WERI-Rb-1 (cell line): Measurements from ENCODE around the gene TGFBR3.
A peak's percentile ranks its signal among the peaks of the same experiment; 100 is the strongest.

Source experiments
- DNase-seq: peaks from one replicate; pipeline ENCODE4 v3.0.0-alpha.2; 2020
- H3K27ac ChIP-seq: fragments of 250-450 bp; sonication (Bioruptor Pico); 2 replicates; pipeline ENCODE4 v1.5.1; 2020; ENCODE audit warnings: mild to moderate bottlenecking, moderate library complexity
- H3K27me3 ChIP-seq: fragments of 250-450 bp; sonication (Bioruptor Pico); 2 replicates; pipeline ENCODE4 v1.5.1; 2021; ENCODE audit warnings: mild to moderate bottlenecking, low read depth, moderate library complexity; ENCODE audit not compliant: insufficient read depth, severe bottlenecking
- H3K36me3 ChIP-seq: fragments of 250-450 bp; sonication (Bioruptor Pico); 2 replicates; pipeline ENCODE4 v1.5.1; 2020; ENCODE audit warnings: mild to moderate bottlenecking, moderate library complexity
- H3K4me3 ChIP-seq: 2 replicates; pipeline ENCODE4 v1.5.1; 2011; ENCODE audit warnings: low read depth, mild to moderate bottlenecking, control low read depth, low read length
- H3K9me3 ChIP-seq: fragments of 250-450 bp; sonication (Bioruptor Pico); 2 replicates; pipeline ENCODE4 v1.5.1; 2021; ENCODE audit warnings: mild to moderate bottlenecking, moderate library complexity; ENCODE audit not compliant: severe bottlenecking
- TF ChIP-seq, protein P1 (sequence below): IDR thresholded peaks from 2 replicates; pipeline ENCODE4 v1.5.1; 2011; ENCODE audit warnings: low read depth, mild to moderate bottlenecking, control low read depth, inconsistent platforms, low read length

TGFBR3 gene

GRCh38 chr1:91889717-91890459, 3.9 kb upstream of the TGFBR3 start:
- no peaks in the 10 kb centered on the region for H3K36me3 ChIP-seq
- H3K4me3 ChIP-seq, result no peak overlapping the region
- DNase-seq, result no peak
- TF ChIP-seq, protein P1, sequence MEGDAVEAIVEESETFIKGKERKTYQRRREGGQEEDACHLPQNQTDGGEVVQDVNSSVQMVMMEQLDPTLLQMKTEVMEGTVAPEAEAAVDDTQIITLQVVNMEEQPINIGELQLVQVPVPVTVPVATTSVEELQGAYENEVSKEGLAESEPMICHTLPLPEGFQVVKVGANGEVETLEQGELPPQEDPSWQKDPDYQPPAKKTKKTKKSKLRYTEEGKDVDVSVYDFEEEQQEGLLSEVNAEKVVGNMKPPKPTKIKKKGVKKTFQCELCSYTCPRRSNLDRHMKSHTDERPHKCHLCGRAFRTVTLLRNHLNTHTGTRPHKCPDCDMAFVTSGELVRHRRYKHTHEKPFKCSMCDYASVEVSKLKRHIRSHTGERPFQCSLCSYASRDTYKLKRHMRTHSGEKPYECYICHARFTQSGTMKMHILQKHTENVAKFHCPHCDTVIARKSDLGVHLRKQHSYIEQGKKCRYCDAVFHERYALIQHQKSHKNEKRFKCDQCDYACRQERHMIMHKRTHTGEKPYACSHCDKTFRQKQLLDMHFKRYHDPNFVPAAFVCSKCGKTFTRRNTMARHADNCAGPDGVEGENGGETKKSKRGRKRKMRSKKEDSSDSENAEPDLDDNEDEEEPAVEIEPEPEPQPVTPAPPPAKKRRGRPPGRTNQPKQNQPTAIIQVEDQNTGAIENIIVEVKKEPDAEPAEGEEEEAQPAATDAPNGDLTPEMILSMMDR, result no peak
- H3K27me3 ChIP-seq, result no peaks in the 10 kb centered on the region
- no peaks in the 10 kb centered on the region for H3K9me3 ChIP-seq
- H3K27ac ChIP-seq, result no peak overlapping the region

- peak overlapping the region; percentile 68 for H3K4me3 ChIP-seq
- no peaks in the 10 kb centered on the region for H3K9me3 ChIP-seq
- H3K27me3 ChIP-seq, result no peaks in the 10 kb centered on the region
- no peaks in the 10 kb centered on the region for H3K36me3 ChIP-seq
- H3K27ac ChIP-seq, result peak overlapping the region; percentile 59
- peak; percentile 11 for DNase-seq
- TF ChIP-seq, protein P1, result no peak
Observed at GRCh38 chr1:91885213-91885715, 687 bp downstream of the TGFBR3 start.

DNA sequence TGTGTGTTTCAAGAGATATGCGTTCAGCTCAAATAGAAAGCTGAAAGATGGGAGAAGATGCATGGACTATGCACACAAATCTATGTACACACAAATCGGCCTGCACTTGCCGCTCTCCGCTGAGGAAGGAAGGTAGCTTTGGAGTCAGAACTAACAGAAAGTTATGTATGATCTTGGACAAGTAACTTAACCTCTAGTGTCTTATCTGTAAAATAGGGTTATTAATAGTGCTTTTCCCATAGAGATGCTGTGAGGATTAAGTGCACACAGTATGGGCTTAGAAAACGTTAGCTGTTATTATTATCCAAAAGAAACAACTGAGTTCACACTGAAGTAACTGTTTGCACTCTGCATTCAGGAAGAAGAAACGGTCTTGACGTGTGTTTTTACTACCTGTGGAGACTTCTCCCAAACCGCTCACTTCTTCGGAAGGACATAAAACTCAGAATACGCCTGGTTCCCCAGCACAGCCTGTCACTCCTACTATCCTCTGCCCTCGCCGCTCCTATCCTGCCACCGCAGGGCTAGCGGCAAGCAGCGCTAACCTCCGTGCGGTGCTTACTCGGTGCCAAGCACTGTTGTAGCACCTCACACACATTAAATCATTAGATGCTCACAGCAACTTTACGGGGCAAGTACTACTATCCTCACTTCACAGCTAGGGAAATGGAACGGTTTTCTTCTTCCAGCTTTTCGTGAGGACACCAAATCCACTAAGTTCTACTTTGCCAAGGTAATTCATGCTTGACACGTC, 1.3 kb downstream of the TGFBR3 start:
- Histone ChIP-seq H3K9me3 (no peaks in the 10 kb centered on the region), H3K27ac (no peak overlapping the region), H3K4me3 (peak overlapping the region; percentile 68), H3K27me3 (no peaks in the 10 kb centered on the region), H3K36me3 (no peaks in the 10 kb centered on the region)
- peak; percentile 19 for DNase-seq
- TF ChIP-seq, protein P1, result no peak

DNA sequence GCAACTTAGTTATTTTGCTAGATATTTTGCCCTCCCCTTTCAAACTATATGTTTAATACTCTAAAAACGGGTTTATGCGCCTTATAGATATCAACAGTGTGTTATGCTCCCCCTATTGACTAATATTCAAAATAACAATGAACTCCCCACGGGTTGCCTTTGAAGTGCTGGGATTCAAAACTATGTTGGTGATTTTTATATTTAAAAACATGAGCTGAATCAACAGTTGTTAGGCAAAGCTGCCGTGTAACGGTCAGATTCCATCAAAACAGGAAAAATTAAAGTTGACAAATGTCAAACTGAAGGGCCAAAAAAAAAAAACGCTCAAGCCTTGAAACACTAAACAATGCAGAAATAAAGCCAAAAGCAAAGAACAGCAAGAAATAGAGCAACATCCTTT, 2.5 kb downstream of the TGFBR3 start:
- Histone ChIP-seq H3K27ac (no peak overlapping the region), H3K9me3 (no peaks in the 10 kb centered on the region), H3K4me3 (no peak overlapping the region), H3K36me3 (no peaks in the 10 kb centered on the region), H3K27me3 (no peaks in the 10 kb centered on the region)
- DNase-seq, result no peak
- TF ChIP-seq, protein P1, result no peak

DNA sequence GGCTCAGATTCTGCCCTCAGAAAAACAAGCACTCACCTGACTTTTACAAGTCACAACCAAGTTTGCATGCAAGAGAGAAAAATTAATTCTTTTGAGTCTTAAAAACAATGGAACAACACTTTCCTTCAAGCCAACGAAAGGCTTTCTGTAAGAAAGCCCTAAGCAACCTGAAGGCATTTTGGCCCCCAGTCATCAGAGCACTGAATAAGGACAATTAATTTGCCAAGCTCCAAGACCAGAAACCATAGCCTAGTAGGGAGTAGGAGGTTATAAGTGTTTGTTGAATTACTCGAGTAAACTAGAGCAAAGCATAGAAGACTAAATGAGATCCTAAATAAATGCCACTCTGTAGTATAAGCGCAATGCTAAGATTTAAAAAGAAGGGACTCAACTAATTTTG, 4.7 kb downstream of the TGFBR3 start:
- TF ChIP-seq, protein P1, result no peak

More for the DNA sequence above, 4.7 kb downstream of the TGFBR3 start:
- DNase-seq, result no peak
- Histone ChIP-seq H3K27me3 (no peaks in the 10 kb centered on the region), H3K9me3 (no peaks in the 10 kb centered on the region), H3K27ac (no peak overlapping the region), H3K4me3 (no peak overlapping the region), H3K36me3 (no peaks in the 10 kb centered on the region)
